Measurements from ENCODE around the gene ADH1C. TPM values are rescaled to one million over a fixed set of nuclear protein-coding genes. Genes with fewer than 3 reads are reported as not detected.
A peak's percentile ranks its signal among the peaks of the same experiment; 100 is the strongest.
"Not testable (repeated sequence)": the region's sequence is repeated elsewhere in the genome, so short reads cannot be mapped to it uniquely, and the experiment has no call there.

The ADH1C gene
- total RNA-seq, 5 donors from 2014 or later (not counting 1 experiment from before 2014, with no cell fraction given) = 0.19 to 0.20 TPM; not detected in 3

- no peak for DNase-seq
- peaks cover 0 to 4% (median 1%) of the 10 kb centered on the region in 3 donors for H3K9me3 Mint-ChIP-seq
- peaks cover 8% of the 10 kb centered on the region in 2 donors for H3K27me3 Mint-ChIP-seq
- peaks cover 0 to 4% (median 0%) of the 10 kb centered on the region in 3 donors for H3K4me1 Mint-ChIP-seq
- POLR2A ChIA-PET = no interaction called here
- Histone ChIP-seq H3K9me3 (no peaks in the 10 kb centered on the region), H3K27me3 (replicated peaks in 1 of 2; ENCODE audit: control insufficient read depth in 2 of 2, extremely low read depth in 1 of 2, insufficient read depth in 2 of 2, low read length in 1 of 2) (peaks cover 0 to 4% of the 10 kb centered on the region in 2 experiments), H3K4me3 (ENCODE audit: control insufficient read depth in 1 of 2, extremely low read depth in 1 of 2, low read length in 1 of 2) (no peak overlapping the region), H3K27ac (ENCODE audit: low read length) (no peak overlapping the region), H3K4me1 (ENCODE audit: control insufficient read depth in 1 of 2, extremely low read depth in 1 of 2, insufficient read depth in 2 of 2, low read length in 2 of 2) (no peaks in the 10 kb centered on the region), H3K36me3 (ENCODE audit: control insufficient read depth in 2 of 2, extremely low read depth in 1 of 2, insufficient read depth in 1 of 2, low read length in 1 of 2) (no peaks in the 10 kb centered on the region)
- no peak for ATAC-seq (replicated peaks in 1 of 4)
- H3K4me3 Mint-ChIP-seq = no peak overlapping the region
- no peaks in the 10 kb centered on the region for H3K36me3 Mint-ChIP-seq
- H3K27ac Mint-ChIP-seq = no peak overlapping the region
- CTCF ChIA-PET = no interaction called here
These were observed 8.8 kb upstream of the ADH1C start for GRCh38 chr4:99361268-99361898.

- peaks cover 0 to 8% (median 0%) of the 10 kb centered on the region in 3 donors for H3K4me1 Mint-ChIP-seq
- Histone ChIP-seq H3K4me1 (ENCODE audit: control insufficient read depth in 1 of 2, extremely low read depth in 1 of 2, insufficient read depth in 2 of 2, low read length in 2 of 2) (no peaks in the 10 kb centered on the region), H3K27ac (ENCODE audit: low read length) (no peak overlapping the region), H3K27me3 (replicated peaks in 1 of 2; ENCODE audit: control insufficient read depth in 2 of 2, extremely low read depth in 1 of 2, insufficient read depth in 2 of 2, low read length in 1 of 2) (peaks cover 0 to 4% of the 10 kb centered on the region in 2 experiments), H3K9me3 (no peaks in the 10 kb centered on the region), H3K4me3 (ENCODE audit: control insufficient read depth in 1 of 2, extremely low read depth in 1 of 2, low read length in 1 of 2) (no peak overlapping the region), H3K36me3 (ENCODE audit: control insufficient read depth in 2 of 2, extremely low read depth in 1 of 2, insufficient read depth in 1 of 2, low read length in 1 of 2) (no peaks in the 10 kb centered on the region)
- no peaks in the 10 kb centered on the region for H3K36me3 Mint-ChIP-seq
- DNase-seq (no peak), ATAC-seq (replicated peaks in 1 of 4) (no peak)
- peaks cover 3 to 12% of the 10 kb centered on the region in 2 donors for H3K27me3 Mint-ChIP-seq
- POLR2A ChIA-PET = no interaction called here
- 86% methylated on average over 25 of the region's 27 CpGs for WGBS (ENCODE audit: insufficient coverage)
- CTCF ChIA-PET = no interaction called here
- H3K4me3 Mint-ChIP-seq = no peak overlapping the region
- H3K27ac Mint-ChIP-seq = no peak overlapping the region
- peaks cover 0 to 10% (median 5%) of the 10 kb centered on the region in 3 donors for H3K9me3 Mint-ChIP-seq
These were observed 7.1 kb upstream of the ADH1C start for GRCh38 chr4:99359480-99360204.

GRCh38 chr4:99357948-99358347 lies 5.4 kb upstream of the ADH1C start:
- Mint-ChIP-seq H3K27me3 (peaks cover 6 to 12% of the 10 kb centered on the region in 2 donors), H3K9me3 (peaks cover 3 to 10% (median 5%) of the 10 kb centered on the region in 3 donors), H3K36me3 (no peaks in the 10 kb centered on the region), H3K27ac (no peak overlapping the region), H3K4me1 (peaks cover 0 to 8% (median 2%) of the 10 kb centered on the region in 3 donors), H3K4me3 (no peak overlapping the region)
- no CpG with 5 or more reads among the region's 2 CpGs for WGBS (ENCODE audit: insufficient coverage)
- Histone ChIP-seq H3K4me1 (ENCODE audit: control insufficient read depth in 1 of 2, extremely low read depth in 1 of 2, insufficient read depth in 2 of 2, low read length in 2 of 2) (no peaks in the 10 kb centered on the region), H3K36me3 (ENCODE audit: control insufficient read depth in 2 of 2, extremely low read depth in 1 of 2, insufficient read depth in 1 of 2, low read length in 1 of 2) (no peaks in the 10 kb centered on the region), H3K9me3 (no peaks in the 10 kb centered on the region), H3K4me3 (ENCODE audit: control insufficient read depth in 1 of 2, extremely low read depth in 1 of 2, low read length in 1 of 2) (no peak overlapping the region), H3K27me3 (replicated peaks in 1 of 2; ENCODE audit: control insufficient read depth in 2 of 2, extremely low read depth in 1 of 2, insufficient read depth in 2 of 2, low read length in 1 of 2) (peaks cover 0 to 4% of the 10 kb centered on the region in 2 experiments), H3K27ac (ENCODE audit: low read length) (no peak overlapping the region)
- CTCF ChIA-PET = no interaction called here
- ATAC-seq (replicated peaks in 1 of 4) = no peak
- POLR2A ChIA-PET = no interaction called here
- DNase-seq = no peak

- Mint-ChIP-seq H3K4me1 (peaks cover 0 to 6% (median 6%) of the 10 kb centered on the region in 3 donors), H3K4me3 (no peak overlapping the region), H3K27ac (no peak overlapping the region), H3K27me3 (peaks cover 6 to 12% of the 10 kb centered on the region in 2 donors), H3K36me3 (no peaks in the 10 kb centered on the region), H3K9me3 (peaks cover 3 to 10% (median 5%) of the 10 kb centered on the region in 3 donors)
- CTCF ChIA-PET = no interaction called here
- no peak overlapping the region for H3K4me3 ChIP-seq (ENCODE audit: control insufficient read depth in 1 of 2, extremely low read depth in 1 of 2, low read length in 1 of 2)
- no peak for ATAC-seq (replicated peaks in 1 of 4)
- H3K4me1 ChIP-seq (ENCODE audit: control insufficient read depth in 1 of 2, extremely low read depth in 1 of 2, insufficient read depth in 2 of 2, low read length in 2 of 2) = no peaks in the 10 kb centered on the region
- POLR2A ChIA-PET = no interaction called here
- DNase-seq = no peak
- no peaks in the 10 kb centered on the region for H3K9me3 ChIP-seq
- H3K36me3 ChIP-seq (ENCODE audit: control insufficient read depth in 2 of 2, extremely low read depth in 1 of 2, insufficient read depth in 1 of 2, low read length in 1 of 2) = no peaks in the 10 kb centered on the region
- WGBS (ENCODE audit: insufficient coverage) = no CpG with 5 or more reads among the region's 1 CpG
- H3K27me3 ChIP-seq (replicated peaks in 1 of 2; ENCODE audit: control insufficient read depth in 2 of 2, extremely low read depth in 1 of 2, insufficient read depth in 2 of 2, low read length in 1 of 2) = peaks cover 0 to 4% of the 10 kb centered on the region in 2 experiments
- H3K27ac ChIP-seq (ENCODE audit: low read length) = no peak overlapping the region
These were observed 4.4 kb upstream of the ADH1C start for GRCh38 chr4:99356992-99357391.

GRCh38 chr4:99356149-99356548 lies 3.6 kb upstream of the ADH1C start:
- WGBS (ENCODE audit: insufficient coverage) = 36% methylated on average over 5 of the region's 10 CpGs
- H3K9me3 ChIP-seq; DNase-seq; CTCF ChIA-PET; H3K4me1 ChIP-seq (ENCODE audit: control insufficient read depth in 1 of 2, extremely low read depth in 1 of 2, insufficient read depth in 2 of 2, low read length in 2 of 2); H3K4me3 ChIP-seq (ENCODE audit: control insufficient read depth in 1 of 2, extremely low read depth in 1 of 2, low read length in 1 of 2); ATAC-seq (replicated peaks in 1 of 4); H3K36me3 ChIP-seq (ENCODE audit: control insufficient read depth in 2 of 2, extremely low read depth in 1 of 2, insufficient read depth in 1 of 2, low read length in 1 of 2); H3K4me1 Mint-ChIP-seq; H3K27ac Mint-ChIP-seq; H3K27me3 ChIP-seq (replicated peaks in 1 of 2; ENCODE audit: control insufficient read depth in 2 of 2, extremely low read depth in 1 of 2, insufficient read depth in 2 of 2, low read length in 1 of 2); POLR2A ChIA-PET; H3K36me3 Mint-ChIP-seq; H3K27ac ChIP-seq (ENCODE audit: low read length): not testable (repeated sequence)
- Mint-ChIP-seq H3K4me3 (peak overlapping the region in 1 of 3 donors; percentile 2), H3K9me3 (peaks cover 3 to 10% (median 5%) of the 10 kb centered on the region in 3 donors), H3K27me3 (peaks cover 6 to 12% of the 10 kb centered on the region in 2 donors)

DNA sequence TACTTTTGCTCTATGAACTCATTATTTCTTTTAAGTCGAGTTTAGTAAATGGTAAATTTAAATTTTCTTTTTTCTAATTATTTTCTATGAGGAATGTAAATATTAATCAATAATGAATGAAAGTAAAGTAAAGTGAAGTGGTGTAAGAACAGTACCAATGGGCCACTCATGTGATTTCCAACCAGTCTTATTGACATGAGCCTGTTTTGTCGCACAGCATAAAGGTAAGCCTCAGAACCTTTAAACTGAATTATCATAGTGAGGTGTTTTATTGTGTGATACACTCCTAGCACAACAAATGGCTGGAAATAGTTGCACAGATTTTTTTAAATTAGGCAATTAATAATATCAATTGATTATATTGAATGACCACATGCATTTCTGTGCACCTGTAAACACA lies 1.1 kb downstream of the ADH1C start:
- Mint-ChIP-seq H3K27me3 (peaks cover 3 to 10% of the 10 kb centered on the region in 2 donors), H3K4me3 (no peak overlapping the region), H3K36me3 (no peaks in the 10 kb centered on the region), H3K27ac (no peak overlapping the region), H3K4me1 (peaks cover 0 to 6% (median 4%) of the 10 kb centered on the region in 3 donors), H3K9me3 (peaks cover 3 to 10% (median 4%) of the 10 kb centered on the region in 3 donors)
- Histone ChIP-seq H3K27me3 (replicated peaks in 1 of 2; ENCODE audit: control insufficient read depth in 2 of 2, extremely low read depth in 1 of 2, insufficient read depth in 2 of 2, low read length in 1 of 2) (peaks cover 0 to 2% of the 10 kb centered on the region in 2 experiments), H3K36me3 (ENCODE audit: control insufficient read depth in 2 of 2, extremely low read depth in 1 of 2, insufficient read depth in 1 of 2, low read length in 1 of 2) (no peaks in the 10 kb centered on the region), H3K4me3 (ENCODE audit: control insufficient read depth in 1 of 2, extremely low read depth in 1 of 2, low read length in 1 of 2) (no peak overlapping the region), H3K9me3 (no peaks in the 10 kb centered on the region), H3K27ac (ENCODE audit: low read length) (no peak overlapping the region), H3K4me1 (ENCODE audit: control insufficient read depth in 1 of 2, extremely low read depth in 1 of 2, insufficient read depth in 2 of 2, low read length in 2 of 2) (no peaks in the 10 kb centered on the region)
- ATAC-seq (replicated peaks in 1 of 4) (no peak), DNase-seq (no peak)
- CTCF ChIA-PET = no interaction called here
- POLR2A ChIA-PET = no interaction called here
- no CpG with 5 or more reads among the region's 2 CpGs for WGBS (ENCODE audit: insufficient coverage)
